GM21576 (cell line): ENCODE data around the gene NPHP4.
"Not testable (repeated sequence)": the region's sequence is repeated elsewhere in the genome, so short reads cannot be mapped to it uniquely, and the experiment has no call there.

Experiments used
- ATAC-seq: cut with Tn5 transposase; IDR thresholded peaks from one replicate; pipeline ENCODE4 v1.9.1; 2021; ENCODE audit warnings: mild to moderate bottlenecking, moderate library complexity; ENCODE audit not compliant: unreplicated experiment

Gene NPHP4

GRCh38 chr1:5861871-5862825, 130.1 kb downstream of the NPHP4 start:
- ATAC-seq: no peak

DNA sequence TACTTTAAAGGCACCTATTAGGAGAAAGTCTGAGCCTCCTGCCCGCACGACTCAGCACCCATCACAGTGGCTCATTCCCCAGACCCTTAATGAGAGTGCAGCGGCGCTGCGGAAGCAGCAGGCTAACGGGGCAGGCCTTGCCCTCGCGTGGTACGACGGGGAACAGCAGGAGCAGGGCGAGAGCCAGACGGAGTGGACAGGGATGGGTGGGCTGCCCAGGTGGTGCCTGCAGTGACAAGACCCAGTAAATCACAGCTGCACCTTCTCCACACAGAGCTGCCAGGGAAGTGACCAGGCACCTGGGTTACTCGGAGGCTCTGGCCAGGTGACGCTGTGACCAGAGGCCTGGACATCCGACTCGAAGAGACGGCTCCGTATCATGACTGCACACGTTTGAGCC, 131.9 kb downstream of the NPHP4 start:
- no peak for ATAC-seq

GRCh38 chr1:5859766-5860165, 132.5 kb downstream of the NPHP4 start:
- no peak for ATAC-seq

- no peak for ATAC-seq
Measured at GRCh38 chr1:5858844-5859407, 133.3 kb downstream of the NPHP4 start.

DNA sequence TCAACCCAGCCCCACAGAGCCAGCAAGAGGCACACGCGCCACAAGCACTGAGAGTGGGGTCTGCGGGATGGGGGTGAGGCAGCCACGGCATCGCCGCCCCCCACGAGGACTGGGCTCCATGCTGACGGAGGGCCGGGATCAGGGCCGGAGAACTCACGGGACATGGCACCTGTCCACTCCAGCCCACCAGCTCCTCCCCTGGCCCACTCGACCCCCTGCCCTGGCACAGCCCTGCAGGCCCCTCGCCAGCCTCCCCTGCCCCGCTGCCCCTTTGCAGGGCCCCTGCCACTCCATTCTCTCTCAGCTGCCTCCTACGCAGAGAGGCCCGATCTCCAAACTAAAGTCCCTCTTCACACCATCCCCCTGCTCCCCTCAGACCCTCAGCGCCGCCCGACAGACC, 134.0 kb downstream of the NPHP4 start:
- ATAC-seq: no peak

GRCh38 chr1:5857508-5858090, 134.6 kb downstream of the NPHP4 start:
- no peak for ATAC-seq

- no peak for ATAC-seq
Measured at GRCh38 chr1:5857011-5857410, 135.2 kb downstream of the NPHP4 start.

DNA sequence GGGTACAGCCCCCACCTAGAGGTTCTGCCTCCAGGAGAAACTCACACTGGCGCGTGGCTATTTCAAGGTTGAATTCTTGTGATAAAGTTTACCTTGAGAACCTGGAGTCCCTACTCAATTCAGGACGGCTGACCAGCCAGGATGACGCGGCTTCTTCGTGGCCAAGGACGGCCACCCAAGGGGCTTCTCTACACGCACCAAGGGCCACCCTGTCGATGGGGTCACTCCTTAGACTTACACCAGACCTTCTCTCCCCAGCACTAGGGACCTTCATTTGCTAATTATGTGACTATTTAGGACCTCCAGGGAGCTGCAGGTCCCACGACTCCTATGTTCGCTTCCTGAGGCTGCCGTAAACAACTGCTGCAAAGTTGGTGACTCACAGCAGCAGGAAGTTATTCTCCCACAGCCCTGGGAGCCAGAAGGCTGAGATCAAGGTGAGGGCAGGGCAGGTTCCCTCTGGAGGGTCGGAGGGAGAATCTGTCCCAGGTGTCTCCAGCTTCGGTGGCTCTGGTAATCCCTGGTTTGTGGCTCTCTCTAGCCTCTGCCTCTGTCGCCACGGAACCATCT, 135.9 kb downstream of the NPHP4 start:
- ATAC-seq: no peak

GRCh38 chr1:5855196-5855897, 136.9 kb downstream of the NPHP4 start:
- ATAC-seq: no peak

GRCh38 chr1:5854754-5855153, 137.5 kb downstream of the NPHP4 start:
- ATAC-seq: no peak

- not testable (repeated sequence) for ATAC-seq
Measured at GRCh38 chr1:5853858-5854257, 138.4 kb downstream of the NPHP4 start.

DNA sequence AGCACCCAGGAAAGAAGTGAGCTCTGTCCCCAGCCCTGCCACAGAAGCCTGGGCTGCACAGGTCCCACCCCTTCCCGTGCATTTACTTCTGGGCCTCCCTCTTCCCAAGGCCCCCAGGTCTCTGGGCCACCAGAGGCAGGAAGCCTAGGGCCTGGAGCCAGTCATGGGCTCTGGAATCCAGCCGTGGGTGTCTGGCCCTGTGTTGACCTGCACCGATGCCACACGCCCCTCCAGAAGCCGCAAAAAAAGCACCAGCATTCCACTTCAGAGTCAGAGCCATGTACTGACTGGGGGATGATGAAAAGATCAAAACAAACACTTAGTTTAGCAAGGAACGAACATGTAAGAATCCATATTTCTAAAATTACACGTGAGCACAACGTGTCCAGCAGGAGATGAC, 141.7 kb downstream of the NPHP4 start:
- no peak for ATAC-seq

- no peak for ATAC-seq
Measured at GRCh38 chr1:5849550-5849949, 142.7 kb downstream of the NPHP4 start.

GRCh38 chr1:5847013-5847659, 145.1 kb downstream of the NPHP4 start:
- ATAC-seq: no peak

GRCh38 chr1:5845376-5845775, 146.8 kb downstream of the NPHP4 start:
- no peak for ATAC-seq

- no peak for ATAC-seq
Measured at GRCh38 chr1:5844442-5844841, 147.8 kb downstream of the NPHP4 start.

DNA sequence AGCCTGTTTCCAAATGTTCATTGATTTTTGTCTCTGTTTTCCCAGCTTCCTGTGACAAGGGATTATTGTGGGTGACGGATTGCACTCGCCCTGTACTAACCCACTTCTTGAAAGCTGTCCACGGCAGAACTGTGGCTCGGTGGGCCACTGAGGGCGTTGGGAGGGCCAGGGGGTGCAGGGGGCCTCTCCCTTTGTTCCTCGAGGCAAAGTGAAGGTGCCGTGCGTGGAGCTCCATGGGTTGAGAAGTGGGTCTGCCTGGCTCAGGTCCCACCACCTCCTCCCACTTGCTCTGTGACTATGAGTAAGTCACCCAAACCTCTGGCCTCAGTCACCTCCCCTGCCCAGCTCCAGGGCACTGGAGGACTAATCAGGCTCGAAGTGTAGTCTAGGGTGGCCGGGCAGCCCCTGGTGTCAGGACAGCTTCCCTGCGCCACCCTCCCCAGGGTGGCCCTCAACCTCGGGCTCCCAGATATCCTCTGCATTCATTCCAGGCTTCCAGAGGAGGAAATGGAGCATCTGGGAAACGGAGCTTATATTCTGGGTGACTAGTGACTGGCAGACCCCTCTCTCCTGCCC, 148.6 kb downstream of the NPHP4 start:
- no peak for ATAC-seq

DNA sequence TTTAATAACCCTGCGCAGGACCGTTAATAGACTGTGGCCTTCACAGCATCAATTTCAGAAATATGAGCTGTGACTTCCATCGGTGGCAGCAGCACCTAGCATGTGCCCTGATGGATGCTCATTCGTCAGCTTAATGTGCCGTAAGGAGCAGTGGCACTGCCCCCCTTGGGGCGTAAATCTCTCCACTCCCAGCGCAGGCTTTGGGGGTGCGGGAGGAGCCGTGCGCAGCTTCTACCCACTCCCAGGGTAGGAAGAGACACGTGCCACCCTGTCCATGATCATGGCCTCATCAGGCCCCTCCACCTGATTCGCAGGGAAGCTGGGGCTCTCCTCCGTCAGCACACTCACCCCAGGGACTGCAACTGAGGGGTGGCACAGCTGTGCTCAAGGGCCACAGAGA, 149.5 kb downstream of the NPHP4 start:
- no peak for ATAC-seq

GRCh38 chr1:5840551-5841001, 151.6 kb downstream of the NPHP4 start:
- no peak for ATAC-seq

GRCh38 chr1:5839881-5840550, 152.2 kb downstream of the NPHP4 start:
- ATAC-seq: no peak
